ENCODE measurements around the gene FEM1C. TPM values are rescaled to one million over a fixed set of nuclear protein-coding genes. Genes with fewer than 3 reads are reported as not detected.

FEM1C gene
- total RNA-seq, 4 donors from 2014 or later, result 17.3 to 31.9 (median 28.2) TPM

DNA sequence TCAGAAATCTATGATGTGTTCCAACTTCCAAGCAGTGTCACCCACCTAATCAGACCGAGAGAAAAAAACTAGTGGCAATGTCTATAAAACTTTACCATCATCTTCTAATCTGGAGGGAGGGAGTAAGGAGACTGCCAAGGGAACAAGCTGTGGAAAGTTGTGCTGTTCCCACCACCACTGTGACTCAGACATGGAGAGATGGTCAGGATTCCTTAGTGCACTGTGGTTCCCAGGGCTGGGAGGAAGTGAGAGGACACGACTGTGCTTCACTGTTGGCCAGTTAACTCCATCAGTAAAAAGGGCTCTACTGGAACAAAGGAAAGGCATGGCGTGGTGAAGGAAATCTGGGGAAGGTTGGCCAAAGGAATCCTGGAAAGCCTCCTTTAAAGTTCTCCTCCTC, 38.9 kb upstream of the FEM1C start:
- Histone ChIP-seq H3K36me3 (no peaks in the 10 kb centered on the region), H3K4me3 (no peak overlapping the region), H3K4me1 (no peaks in the 10 kb centered on the region), H3K27ac (no peak overlapping the region), H3K27me3 (no peaks in the 10 kb centered on the region), H3K9me3 (no peaks in the 10 kb centered on the region)
- DNase-seq, result no peak
- TF ChIP-seq POLR2A (IDR thresholded peaks at IDR 0.05) (no peak), CTCF (IDR thresholded peaks at IDR 0.05) (no peak)

- H3K9me3 ChIP-seq, result no peaks in the 10 kb centered on the region
- H3K36me3 ChIP-seq, result no peaks in the 10 kb centered on the region
- no peak overlapping the region for H3K27ac ChIP-seq
- no peak for TF ChIP-seq POLR2A (IDR thresholded peaks at IDR 0.05)
- TF ChIP-seq CTCF (IDR thresholded peaks at IDR 0.05), result no peak
- no peaks in the 10 kb centered on the region for H3K27me3 ChIP-seq
- no peak for DNase-seq
- no peak overlapping the region for H3K4me3 ChIP-seq
- H3K4me1 ChIP-seq, result no peaks in the 10 kb centered on the region
These were observed 36.4 kb upstream of the FEM1C start for GRCh38 chr5:115580941-115581340.

GRCh38 chr5:115579747-115580173, 35.2 kb upstream of the FEM1C start:
- DNase-seq, result no peak
- H3K27me3 ChIP-seq, result no peaks in the 10 kb centered on the region
- H3K4me1 ChIP-seq, result no peaks in the 10 kb centered on the region
- no peak overlapping the region for H3K27ac ChIP-seq
- no peaks in the 10 kb centered on the region for H3K36me3 ChIP-seq
- TF ChIP-seq CTCF (IDR thresholded peaks at IDR 0.05) (no peak), POLR2A (IDR thresholded peaks at IDR 0.05) (no peak)
- no peaks in the 10 kb centered on the region for H3K9me3 ChIP-seq
- H3K4me3 ChIP-seq, result no peak overlapping the region

- H3K9me3 ChIP-seq, result no peaks in the 10 kb centered on the region
- no peak for TF ChIP-seq POLR2A (IDR thresholded peaks at IDR 0.05)
- no peak for TF ChIP-seq CTCF (IDR thresholded peaks at IDR 0.05)
- no peak overlapping the region for H3K27ac ChIP-seq
- no peaks in the 10 kb centered on the region for H3K4me1 ChIP-seq
- H3K36me3 ChIP-seq, result no peaks in the 10 kb centered on the region
- H3K4me3 ChIP-seq, result no peak overlapping the region
- DNase-seq, result no peak
- no peaks in the 10 kb centered on the region for H3K27me3 ChIP-seq
These were observed 34.6 kb upstream of the FEM1C start for GRCh38 chr5:115579216-115579615.

DNA sequence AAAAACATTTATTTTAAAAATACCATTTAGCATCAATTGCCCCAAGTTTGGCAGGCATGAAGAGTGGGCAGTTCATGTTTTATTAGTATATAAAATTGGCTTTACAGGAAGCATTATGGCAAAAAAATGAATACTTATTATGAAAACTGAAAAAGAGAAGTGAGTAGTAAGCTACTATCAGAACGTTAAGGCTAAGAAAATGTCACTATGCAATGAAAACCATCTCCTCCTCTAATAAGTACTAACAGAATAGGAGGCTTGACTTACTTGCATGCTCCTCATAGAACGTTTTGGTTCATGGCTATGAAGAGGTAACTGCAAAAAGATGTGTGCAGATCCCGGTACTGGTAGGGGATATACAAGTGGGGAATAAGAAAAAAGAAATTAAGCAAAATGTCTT, 34.1 kb upstream of the FEM1C start:
- DNase-seq, result no peak
- Histone ChIP-seq H3K36me3 (no peaks in the 10 kb centered on the region), H3K4me1 (no peaks in the 10 kb centered on the region), H3K27ac (no peak overlapping the region), H3K27me3 (no peaks in the 10 kb centered on the region), H3K9me3 (no peaks in the 10 kb centered on the region), H3K4me3 (no peak overlapping the region)
- TF ChIP-seq CTCF (IDR thresholded peaks at IDR 0.05) (no peak), POLR2A (IDR thresholded peaks at IDR 0.05) (no peak)

GRCh38 chr5:115577741-115578140, 33.2 kb upstream of the FEM1C start:
- no peak for TF ChIP-seq POLR2A (IDR thresholded peaks at IDR 0.05)
- TF ChIP-seq CTCF (IDR thresholded peaks at IDR 0.05), result no peak
- no peak overlapping the region for H3K4me3 ChIP-seq
- H3K27me3 ChIP-seq, result no peaks in the 10 kb centered on the region
- H3K9me3 ChIP-seq, result no peaks in the 10 kb centered on the region
- H3K4me1 ChIP-seq, result no peaks in the 10 kb centered on the region
- DNase-seq, result no peak
- no peaks in the 10 kb centered on the region for H3K36me3 ChIP-seq
- H3K27ac ChIP-seq, result no peak overlapping the region
